HG03469 (cell line): Measurements from ENCODE around the gene SLC25A41.

ENCODE experiments used
- ATAC-seq: cut with Tn5 transposase; IDR thresholded peaks from one replicate; pipeline ENCODE4 v1.9.1; 2021; ENCODE audit warnings: mild to moderate bottlenecking, moderate library complexity, moderate number of reproducible peaks; ENCODE audit not compliant: unreplicated experiment

Gene SLC25A41

DNA sequence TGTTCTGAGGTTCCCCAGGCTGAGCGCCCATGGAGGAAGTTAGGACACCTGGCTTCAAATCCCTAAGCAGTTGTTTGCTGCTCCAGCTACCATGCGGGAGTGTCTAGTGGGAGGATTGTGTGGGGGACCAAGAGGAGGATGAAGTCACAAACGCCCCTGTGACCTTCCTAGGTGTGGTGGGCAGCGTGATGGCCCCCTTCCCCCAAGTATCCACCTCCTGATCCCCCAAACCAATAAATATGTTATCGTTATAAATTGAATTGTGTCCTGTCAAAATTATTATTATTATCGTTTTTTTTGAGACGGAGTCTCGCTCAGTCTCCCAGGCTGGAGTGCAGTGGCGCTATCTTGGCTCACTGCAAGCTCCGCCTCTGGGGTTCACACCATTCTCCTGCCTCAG is at the start of gene SLC25A41:
Gene SLC25A41, minus strand, starts transcription at position 101 of the 400 bp plus-strand sequence. Its CDS starts 70 bp downstream, at position 31.
- no peak for ATAC-seq

DNA sequence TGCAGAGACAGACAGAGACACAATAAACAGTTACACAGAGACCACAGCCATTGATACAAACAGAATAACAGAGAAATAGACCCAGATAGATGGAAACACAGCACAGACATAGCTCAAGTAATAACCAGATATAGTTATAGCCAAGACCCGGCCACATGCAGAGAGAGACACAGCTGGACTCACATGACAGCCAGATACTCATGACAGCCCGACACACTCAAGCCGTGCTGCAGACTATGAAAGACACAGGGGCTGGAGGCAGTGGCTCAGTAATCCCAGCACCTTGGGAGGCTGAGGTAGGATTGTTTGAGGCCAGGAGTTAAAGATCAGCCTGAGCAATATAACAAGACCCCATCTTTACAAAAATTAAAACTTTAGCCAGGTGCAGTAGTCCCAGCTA is 49.7 kb upstream of the SLC25A41 start:
- no peak for ATAC-seq

- no peak for ATAC-seq
These were observed 48.8 kb upstream of the SLC25A41 start for GRCh38 chr19:6482343-6482686.

- no peak for ATAC-seq
These were observed 48.2 kb upstream of the SLC25A41 start, which contains the start of gene DENND1C for GRCh38 chr19:6481541-6482342. DENND1C (minus strand) TSS chr19:6481787; CDS start chr19:6481695, 92 bp downstream.

DNA sequence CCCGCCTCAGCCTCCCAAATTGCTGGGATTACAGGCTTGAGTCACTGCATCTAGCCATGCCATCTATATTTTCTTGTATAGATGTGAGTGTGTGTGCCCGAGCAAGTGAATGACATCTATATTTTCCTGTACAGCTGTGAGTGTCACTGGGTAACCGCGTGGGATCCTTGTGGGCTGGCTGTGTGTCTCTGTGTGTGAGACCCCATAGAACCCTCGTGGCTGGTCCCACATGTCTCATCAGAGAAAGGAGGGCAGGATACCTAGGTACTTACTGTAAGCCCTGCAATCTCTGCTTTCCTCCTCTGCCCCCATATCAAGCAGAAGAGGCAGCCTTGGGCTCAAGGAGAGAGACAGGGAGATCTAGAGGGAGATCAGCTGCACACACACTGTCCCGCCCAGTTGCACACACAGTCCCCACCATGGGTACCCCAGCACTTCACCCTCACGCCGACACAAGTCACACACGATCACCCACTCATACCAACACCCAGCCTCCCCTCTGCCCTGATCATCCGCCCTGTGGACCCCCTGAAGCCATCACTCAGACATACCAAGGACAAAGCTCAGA is 47.4 kb upstream of the SLC25A41 start:
- no peak for ATAC-seq

DNA sequence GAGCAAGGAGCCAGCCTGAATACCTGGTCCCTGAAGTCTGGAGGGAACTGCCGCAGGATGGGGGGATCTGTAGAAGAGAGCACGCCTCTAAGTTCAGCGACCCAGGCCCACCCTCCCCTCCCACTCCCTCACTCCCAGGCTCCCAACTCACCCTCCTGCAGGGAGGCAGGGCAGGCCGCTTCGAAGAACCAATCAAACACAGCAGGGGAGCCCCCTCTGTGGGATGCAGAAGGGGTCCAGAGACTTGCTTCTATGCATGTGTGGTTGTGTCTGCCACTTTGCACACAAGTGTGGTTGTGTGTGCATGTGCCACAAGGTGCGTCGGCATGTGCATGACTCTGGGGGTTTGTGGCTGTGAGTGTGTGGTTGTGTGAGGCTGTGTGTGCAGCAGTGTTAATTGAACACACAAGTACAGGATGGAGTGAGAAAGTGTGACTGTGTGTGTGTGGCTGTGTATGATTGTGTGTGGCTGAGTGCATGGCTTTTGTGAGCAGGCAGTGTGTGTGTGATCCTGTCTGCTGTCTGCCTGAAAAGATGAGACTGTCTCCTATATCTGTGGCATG is 46.4 kb upstream of the SLC25A41 start:
- ATAC-seq = no peak

GRCh38 chr19:6478815-6479214 is 45.3 kb upstream of the SLC25A41 start:
- ATAC-seq = no peak

GRCh38 chr19:6476896-6477431 is 43.4 kb upstream of the SLC25A41 start:
- ATAC-seq = no peak

DNA sequence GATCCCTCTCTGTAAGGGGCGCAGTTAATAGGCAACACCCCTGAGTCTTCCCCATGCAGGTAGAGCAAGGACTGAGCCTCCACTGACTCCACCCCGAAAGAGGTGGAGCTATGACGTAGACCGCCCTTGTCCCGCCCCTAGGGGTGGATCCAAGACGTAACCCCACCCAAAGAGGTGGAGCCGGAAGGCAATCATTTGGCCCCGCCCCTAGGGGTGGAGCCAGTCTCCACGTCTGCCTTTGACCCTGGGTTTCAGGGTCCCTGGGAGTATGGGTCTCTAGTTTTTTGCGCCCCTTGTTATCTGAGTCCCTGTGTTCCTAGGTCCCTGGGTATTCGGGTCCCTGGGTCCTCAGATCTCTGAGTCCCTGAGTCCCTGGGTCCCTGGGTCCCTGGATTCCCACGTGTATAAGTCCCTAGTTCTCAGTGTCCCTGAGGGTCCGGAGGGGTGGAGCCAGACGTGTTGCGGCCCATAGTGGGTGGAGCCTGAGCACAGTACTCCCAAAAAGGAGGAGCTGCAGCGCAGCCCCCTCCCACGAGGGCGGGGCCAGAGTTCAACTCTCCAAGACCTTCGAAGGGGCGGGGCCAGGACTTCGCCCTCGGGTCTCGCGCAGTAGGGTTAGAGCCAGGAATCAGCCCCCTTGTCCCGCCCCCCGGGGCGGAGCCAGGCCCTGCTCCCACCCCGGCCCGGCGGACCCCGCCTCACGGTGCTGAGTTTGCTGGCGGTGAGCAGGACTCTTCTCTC is 42.8 kb upstream of the SLC25A41 start:
- ATAC-seq = no peak

DNA sequence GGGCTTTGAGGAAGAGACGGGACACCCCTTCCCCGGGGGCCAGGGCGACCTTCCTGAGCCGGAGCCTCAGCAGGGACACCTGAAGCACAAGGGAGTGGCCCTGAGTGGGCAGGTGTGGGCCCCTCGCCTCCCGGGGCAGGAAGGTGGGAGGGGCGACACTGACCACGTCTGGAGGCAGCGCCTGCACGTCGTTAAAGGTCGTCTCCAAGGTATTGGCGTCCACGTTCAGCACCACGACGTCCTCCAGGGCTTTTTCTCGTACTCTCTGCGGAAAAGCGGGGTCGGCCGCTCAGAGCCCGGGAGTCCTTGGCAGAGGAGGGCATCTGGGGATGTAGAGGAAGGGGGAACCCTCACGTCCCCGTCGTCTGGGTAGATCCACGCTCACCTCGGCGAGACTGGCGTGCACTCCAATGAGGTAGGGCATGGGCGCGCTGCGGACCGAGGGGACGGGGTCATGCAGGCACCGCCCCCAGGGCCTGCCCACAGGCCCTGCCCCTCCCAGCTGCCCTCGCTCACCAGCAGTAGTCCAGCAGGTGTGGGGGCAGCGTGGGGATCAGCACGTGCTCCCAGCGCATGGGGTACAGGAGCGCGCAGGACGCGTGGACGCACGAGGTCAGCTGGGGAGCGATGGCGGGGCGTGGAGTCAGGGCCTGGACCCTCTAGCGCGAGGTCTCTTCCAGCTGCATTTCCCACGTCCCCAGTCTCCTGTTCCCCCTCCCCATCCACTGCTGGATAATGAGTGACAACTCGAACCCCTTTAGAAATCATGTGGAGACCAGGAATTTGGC is 42.0 kb upstream of the SLC25A41 start:
- no peak for ATAC-seq

DNA sequence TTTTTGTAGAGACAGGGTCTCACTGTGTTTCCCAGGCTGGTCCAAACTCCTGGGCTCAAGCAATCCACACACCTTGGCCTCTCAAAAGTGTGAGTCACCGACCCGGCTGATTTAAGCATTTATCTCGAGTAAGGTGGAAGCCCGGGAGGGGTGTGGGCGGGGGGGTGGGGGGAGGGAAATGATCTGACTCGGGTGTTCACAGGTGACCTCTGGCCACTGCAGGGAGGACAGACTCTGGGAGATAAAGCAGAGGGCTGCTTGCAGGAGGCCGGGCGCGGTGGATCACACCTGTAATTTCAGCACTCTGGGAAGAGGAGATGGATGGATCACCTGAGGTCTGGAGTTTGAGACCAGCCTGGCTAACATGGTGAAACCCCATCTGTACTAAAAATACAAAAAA is 40.1 kb upstream of the SLC25A41 start:
- no peak for ATAC-seq

DNA sequence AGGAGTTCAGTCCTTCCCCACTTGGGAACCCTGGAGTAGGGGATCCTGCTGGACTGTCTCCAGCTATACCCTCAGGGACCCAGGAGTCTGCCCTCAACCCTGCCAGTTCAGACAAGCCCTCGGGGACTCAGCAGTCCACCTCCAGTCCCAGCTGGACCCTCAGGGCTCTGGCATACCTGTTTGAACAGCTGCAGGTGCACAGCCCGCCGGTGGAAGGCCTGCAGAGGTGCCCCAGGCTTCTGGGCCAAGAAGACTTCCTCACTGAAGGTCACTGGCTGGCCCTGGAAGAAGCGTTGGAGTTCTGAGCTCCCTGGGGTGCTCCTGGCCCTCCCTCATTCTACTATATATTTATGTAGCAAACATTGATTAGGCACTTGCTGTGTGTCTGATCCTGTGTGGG is 39.1 kb upstream of the SLC25A41 start:
- ATAC-seq = no peak

- no peak for ATAC-seq
These were observed 37.5 kb upstream of the SLC25A41 start for GRCh38 chr19:6471076-6471475.

GRCh38 chr19:6470173-6470572 is 36.6 kb upstream of the SLC25A41 start:
- no peak for ATAC-seq

DNA sequence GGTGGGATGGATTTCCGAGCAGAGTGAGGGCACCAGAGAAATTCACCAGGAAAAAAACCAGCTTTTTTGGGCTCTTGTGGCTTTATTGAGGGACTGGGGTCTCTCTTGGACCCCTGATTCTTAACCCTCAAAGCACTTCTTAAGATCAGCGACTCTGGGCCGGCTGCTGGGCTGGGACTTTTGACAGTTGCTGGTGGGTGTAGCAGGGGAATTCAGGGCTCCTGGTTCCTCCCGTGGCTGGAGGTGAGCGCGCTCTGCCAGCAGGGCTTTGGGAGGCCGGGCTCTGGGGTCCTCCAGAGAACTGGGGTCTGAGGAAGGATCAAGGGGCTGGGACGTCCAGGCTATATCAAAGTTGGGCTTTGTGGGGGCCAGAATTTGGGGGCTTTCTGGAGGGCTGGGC is 33.8 kb upstream of the SLC25A41 start:
- no peak for ATAC-seq

- no peak for ATAC-seq
These were observed 33.1 kb upstream of the SLC25A41 start for GRCh38 chr19:6466526-6467248.

DNA sequence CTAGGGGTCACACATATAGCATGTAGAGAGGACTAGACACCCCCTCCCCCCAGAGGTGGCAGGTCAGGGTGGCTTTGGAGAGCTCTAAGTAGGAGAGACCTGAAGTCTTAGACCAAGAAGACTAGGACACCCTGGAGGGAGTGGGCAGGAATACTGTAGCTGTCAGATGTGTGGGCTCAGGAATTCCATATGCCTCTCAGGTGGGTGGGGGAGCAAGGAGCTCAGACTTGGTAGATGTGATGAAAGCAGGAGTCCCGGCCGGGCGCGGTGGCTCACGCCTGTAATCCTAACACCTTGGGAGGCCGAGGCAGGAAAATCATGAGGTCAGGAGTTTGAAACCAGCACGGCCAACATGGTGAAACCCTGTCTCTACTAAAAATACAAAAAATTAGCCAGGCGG is 32.1 kb upstream of the SLC25A41 start:
- ATAC-seq = no peak

- no peak for ATAC-seq
These were observed 31.4 kb upstream of the SLC25A41 start for GRCh38 chr19:6465006-6465405.

DNA sequence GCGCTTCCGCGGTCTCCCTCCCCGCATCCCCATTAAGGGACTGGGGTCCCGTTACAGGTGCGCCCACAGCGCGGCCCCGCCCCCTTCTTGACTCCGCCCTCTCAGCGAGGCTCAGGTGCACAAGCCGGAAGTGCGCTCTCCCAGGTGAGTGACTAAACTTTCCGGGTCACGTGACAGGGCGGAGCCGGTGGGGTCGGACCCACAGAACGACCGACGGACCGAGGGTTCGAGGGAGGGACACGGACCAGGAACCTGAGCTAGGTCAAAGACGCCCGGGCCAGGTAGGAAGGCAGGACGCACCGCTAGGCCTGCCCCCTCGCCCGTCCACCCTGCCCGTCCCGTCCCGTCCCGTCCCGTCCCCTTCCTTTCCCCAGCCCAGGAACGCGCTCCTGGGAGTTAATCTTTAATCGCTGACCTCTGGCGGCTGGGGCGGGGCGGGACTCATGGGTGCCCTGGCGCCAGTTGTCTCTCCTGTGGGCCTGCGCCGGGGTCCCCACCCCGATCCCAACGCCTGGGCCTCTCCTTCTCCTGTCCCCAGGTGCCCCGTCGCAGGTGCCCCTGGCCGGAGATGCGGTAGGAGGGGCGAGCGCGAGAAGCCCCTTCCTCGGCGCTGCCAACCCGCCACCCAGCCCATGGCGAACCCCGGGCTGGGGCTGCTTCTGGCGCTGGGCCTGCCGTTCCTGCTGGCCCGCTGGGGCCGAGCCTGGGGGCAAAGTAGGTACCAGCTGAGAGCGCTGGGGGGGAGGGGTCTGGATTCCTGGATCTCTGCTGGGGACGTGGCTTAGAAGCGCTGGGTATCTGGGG is 30.7 kb upstream of the SLC25A41 start, which contains the start of gene CRB3:
Gene CRB3, plus strand, starts transcription at position 202 of the 804 bp plus-strand sequence. Its CDS starts 431 bp downstream, at position 633.
- ATAC-seq = no peak
